Astrocyte of the hippocampus (primary cell): ENCODE data around the gene TJP3.

Experiments used
- DNase-seq: peaks from one replicate; pipeline ENCODE4 v3.0.0; 2011; ENCODE audit warnings: low read depth, low spot score

TJP3 gene

DNA sequence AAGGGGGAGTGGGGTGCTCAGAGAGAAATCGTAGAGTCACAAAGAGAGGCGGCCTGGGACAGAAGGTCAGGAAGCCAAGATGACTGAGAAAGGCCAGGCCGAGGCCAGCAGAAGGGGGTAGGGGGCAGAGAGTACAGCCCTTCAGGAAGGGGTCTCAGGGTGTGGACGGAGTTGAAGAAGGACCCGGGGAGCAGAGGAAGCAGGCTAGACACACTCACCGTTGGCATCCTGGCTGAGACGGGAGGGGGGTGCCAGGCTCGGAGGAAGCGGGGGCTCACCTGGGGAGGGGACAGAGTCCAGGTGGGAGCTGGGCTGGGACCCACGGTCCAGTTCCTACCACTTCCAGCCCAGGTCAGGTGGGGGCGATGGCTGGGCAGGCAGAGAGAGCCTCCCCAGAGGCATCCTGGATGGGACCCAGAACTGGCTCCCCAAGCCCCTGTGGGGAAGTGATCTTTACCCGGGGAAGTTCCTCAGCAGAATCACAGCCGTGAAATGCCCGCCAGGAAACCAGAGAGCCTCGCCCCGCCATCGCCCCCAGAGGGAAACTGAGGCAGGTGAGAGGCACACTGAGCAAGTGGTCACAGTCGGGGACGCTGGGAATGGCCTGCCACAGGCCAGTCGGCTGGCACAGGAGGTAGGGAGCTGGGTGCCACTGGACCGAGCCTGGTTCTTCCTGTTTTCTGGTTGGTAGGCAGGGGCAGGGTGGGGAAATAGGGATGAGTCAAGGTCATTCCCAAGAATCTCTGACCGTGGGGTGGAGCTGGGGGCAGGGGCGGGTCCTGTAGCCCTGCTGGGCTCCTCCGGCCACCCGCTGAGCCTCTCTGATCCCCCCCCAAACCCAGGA is 76.6 kb downstream of the TJP3 start:
- no peak for DNase-seq

DNA sequence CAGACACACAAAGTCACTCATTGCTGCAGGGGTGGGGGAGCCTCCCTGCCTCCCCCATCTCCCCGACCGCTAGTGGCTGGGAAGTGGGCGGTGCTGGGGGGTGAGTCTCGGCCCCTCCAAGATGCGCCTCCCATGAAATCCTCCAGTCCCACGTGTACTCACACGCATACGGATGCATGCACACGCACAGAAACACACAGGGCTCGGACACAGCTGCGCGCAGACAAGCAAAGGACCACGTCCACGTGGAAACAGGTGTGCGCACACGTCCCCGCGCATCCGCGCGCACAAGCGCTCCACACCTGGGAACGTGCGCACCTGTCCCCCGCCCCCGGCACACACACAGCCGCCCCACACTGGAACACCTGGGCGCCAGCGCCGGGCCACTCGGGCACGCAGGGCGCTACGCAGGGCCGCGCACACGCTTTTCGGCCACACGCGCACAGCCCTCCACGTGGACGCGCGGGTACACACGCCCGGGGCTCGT is 77.3 kb downstream of the TJP3 start:
- no peak for DNase-seq

DNA sequence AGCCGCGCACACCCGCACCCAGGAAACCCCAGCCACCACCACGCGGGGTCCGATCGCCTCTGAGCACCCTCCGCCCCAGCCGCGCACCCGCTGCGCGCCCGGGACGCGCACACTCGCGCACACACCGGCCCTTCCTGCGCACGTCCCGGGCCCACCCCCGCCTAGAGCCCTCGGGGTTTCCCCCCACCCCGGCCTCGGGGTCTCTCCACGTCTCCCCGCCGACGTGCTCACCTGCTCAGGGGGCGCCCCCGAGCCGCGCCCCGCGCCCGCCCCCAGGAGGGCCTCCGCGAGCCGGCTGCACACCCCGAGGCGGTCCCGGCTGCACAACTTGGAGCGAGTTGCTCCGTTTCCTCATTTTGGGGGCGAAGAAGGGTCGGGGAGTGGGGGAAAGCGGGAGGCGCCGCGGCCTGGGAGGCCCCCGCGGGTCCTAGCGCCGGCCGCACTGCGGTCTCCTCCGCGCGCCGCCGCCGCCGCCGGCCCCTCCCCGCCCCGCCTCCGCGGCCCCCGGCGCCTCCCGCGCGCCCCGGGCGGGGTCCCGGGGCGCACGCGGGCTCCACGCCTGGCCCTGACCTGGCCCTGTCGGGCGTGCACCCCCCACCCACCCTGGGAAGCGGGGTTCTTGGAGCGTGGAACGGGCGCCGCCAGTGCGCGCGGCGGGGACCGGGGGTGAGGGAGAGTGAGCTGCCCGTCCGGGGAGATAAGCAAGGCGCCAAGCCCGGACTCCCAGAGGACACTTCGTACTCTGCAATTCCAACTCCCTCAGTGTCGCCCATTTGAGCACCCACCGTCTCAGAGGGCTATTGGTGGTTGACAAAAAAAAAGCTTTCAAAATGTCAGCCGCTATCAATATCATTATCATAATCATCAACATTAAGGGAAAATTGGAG is 78.0 kb downstream of the TJP3 start, which contains the start of gene MATK:
MATK (minus strand) TSS at position 444 of the 887 bp plus-strand sequence. CDS start 1,246 bp downstream, outside the sequence.
- no peak for DNase-seq

DNA sequence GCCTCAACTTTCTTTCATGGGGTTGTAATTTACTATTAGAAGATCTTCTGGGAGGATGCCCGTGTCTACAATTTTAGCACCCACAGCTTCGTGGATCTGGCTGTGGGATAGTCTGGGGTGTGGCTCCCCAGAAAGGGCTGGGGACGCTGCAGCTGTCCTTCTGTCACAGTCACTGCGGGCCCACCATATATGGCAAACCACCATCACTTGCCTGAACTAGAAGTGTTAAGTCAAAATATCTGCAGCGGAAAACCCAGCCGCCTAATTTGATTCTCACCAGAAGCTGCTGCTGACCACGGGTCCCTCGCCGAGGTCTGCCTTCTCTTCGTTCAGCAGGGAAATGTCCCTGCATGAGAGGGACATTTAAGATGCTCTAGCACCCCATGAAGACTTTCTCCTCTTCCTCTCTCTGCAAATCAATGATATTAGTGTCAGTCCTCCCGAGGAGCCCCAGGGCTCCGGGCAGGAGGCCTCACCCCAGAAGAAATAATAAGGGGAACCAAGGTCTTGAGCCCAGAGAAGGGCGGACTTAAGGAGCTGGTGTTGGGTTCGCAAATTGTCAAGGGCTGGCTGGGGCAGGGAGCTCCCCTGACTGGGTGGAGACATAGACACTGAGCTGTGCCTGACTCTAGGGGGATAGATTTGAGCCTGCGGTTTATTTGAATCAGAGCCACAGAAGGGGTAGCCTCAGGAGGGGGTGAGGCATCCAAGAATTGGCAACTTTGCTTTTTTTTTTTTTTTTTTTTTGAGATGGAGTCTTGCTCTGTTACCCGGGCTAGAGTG is 81.0 kb downstream of the TJP3 start:
- DNase-seq = no peak

DNA sequence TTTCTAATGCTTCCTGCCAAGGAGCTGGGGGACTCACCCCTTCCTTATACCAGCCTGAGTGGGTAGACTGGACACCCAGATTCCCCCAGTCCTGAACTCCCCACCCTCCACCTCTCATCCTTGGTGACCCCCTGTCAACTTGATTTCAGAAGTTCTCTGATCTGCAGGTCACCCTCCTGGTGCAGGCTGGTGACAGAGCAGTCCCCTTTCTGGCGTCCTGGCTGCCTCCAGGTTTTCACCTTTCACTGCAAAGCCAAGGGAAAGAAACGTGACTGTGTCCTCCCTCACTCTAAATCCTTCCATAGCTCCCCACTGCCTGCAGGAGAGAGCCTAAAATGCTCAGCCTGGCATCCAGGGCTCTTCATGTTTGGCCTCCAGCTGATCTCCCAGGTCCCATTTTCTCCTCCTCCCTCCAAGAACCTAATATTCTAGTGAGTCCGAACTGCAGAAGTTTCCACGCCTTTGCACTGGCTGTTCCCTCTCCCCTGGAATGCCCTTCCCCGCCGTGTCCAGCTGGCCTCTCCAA is 82.1 kb downstream of the TJP3 start:
- no peak for DNase-seq

DNA sequence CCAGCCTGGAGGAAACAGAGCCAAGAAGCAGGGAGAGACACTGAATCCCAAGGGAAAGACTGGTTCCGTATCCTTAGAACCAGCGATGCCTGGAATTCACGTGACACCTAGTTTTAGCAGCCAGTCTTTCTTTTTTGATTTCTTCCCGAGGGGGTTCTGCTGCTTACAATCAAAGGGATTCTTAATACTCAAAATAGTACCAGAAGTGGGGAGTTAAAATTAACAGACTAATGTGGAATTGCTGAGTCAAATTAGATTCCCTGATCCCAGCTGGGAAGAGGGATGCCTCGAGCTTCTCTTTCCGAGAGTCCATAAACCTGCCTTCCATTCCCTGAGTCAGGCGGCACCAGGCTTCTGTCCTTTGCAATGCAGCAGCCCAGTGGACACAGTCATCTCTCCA is 82.8 kb downstream of the TJP3 start:
- no peak for DNase-seq

DNA sequence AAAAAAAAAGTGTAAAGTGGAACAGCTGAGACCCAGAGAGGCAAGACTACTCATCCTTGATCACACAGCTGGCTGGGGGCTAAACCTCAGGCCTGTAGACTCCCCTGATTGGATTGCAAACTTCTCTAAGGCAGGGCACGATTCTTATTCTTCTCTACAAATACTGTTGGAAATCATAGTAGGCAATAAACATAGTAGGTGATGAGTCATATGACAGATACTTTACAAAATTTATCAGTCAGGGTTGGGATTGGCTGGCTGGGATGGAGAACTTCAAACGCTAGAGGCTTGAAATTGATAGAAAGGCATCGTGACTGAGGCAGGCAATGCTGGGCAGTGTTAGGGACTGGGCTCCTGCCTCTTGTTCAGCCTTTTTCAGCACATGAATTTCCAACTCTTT is 83.9 kb downstream of the TJP3 start:
- no peak for DNase-seq

DNA sequence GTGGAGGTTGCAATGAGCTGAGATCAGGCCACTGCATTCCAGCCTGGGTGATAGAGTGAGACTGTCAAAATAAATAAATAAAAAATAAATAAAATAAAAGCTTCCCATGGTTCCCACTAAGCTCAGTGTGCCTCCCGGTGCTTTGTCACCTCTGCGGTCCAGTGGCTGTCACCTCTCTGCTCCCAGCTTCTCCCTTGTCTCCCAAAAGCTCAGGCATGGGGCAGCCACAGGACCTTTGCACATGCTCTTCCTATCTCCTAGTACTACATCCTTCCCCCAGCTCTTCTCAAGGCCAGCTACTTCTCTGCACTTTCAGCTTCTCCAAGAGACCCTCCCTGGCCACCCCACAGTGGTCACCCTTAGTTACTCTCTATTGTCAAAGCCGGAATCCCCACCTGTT is 85.6 kb downstream of the TJP3 start:
- DNase-seq = no peak

DNA sequence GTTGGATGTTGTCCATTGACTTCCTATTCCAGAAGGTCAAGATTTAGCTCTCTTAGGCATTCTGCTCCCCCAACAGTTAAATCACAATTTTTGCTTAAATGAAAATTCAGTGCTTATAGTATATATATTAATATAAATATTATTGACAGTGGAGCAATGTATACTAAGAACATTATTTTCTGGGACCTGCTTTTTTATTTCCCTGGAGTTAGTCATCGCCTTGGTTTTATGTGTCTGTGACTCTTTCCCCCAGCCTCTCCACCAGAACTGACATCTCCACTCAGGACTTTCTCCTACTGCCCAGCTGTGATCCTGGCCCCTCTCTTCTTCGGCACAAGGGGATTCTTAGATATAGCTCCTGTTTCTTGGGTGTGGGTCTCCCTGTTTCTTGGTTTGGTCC is 88.2 kb downstream of the TJP3 start:
- DNase-seq = no peak

DNA sequence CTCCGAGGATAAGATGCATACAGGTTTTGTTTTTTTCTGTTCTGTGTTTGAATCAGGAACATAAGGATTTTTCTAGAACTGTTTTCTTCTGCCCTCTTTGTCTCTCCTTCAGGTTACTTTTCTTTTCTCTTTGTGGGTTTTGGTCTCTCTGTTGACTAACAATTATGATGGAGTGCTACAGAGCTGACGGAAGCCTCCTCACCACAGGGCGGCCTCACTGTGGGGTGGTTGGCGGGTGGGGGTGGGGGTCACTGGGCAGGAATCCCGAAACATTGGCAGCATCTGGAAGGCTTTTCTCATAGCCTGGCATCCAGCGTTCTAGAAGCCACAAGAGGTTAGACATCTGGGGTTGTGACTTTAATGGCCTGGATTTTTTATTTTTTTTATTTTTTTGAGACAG is 90.0 kb downstream of the TJP3 start:
- no peak for DNase-seq
